GM10248 (cell line): ENCODE measurements around the gene SPIC.

Source experiments
- CTCF ChIA-PET: fragments of 300-600 bp; sonication (Branson Sonifier 250); formaldehyde crosslinking; extraction: SDS; loops from one replicate; lab custom pipeline; 2021; ENCODE audit warnings: antibody characterized with exemption; lab: Yijun Ruan, JAX
- POLR2A ChIA-PET: fragments of 350-650 bp; sonication (Branson Sonifier 250); formaldehyde crosslinking; extraction: SDS; loops from one replicate; lab custom pipeline; 2020; ENCODE audit warnings: antibody characterized with exemption; lab: Yijun Ruan, JAX
- DNase-seq: peaks from one replicate; pipeline ENCODE4 v3.0.0; 2012; ENCODE audit errors: extremely low spot score
- CTCF ChIP-seq: IDR thresholded peaks from 2 replicates; pipeline ENCODE4 v1.5.1; 2012; ENCODE audit warnings: mild to moderate bottlenecking, low read depth; ENCODE audit errors: extremely low read depth, missing control alignments, control extremely low read depth

SPIC gene

GRCh38 chr12:101485021-101485420 is 9.9 kb downstream of the SPIC start:
- TF ChIP-seq CTCF = no peak
- no peak for DNase-seq
- ChIA-PET CTCF (interaction anchor here (1.9 to 2.1 kb wide), 2 partner anchors 11 to 14 kb away, joined by 5 to 7 read pairs; no protein-coding TSS in a partner anchor), POLR2A (no interaction called here)

DNA sequence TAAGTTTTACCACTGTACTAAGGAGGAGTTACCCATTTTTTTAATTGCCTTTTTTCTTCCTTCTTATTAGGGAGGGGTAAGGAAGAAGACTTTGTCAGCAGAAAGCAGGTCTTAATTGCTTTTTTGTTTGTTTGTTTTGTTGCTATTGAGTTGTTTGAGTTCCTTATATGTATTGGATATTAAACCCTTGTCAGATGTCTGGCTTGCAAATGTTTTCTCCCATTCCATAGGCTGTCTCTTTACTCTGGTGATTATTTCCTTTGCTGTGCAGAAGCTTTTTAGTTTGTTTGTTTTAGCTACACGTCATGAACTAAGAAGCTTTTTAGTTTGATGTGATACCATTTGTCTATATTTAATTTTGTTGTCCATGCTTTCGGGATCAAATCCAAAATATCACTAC is 13.3 kb downstream of the SPIC start:
- no peak for TF ChIP-seq CTCF
- CTCF ChIA-PET = no interaction called here
- no peak for DNase-seq
- POLR2A ChIA-PET = no interaction called here

DNA sequence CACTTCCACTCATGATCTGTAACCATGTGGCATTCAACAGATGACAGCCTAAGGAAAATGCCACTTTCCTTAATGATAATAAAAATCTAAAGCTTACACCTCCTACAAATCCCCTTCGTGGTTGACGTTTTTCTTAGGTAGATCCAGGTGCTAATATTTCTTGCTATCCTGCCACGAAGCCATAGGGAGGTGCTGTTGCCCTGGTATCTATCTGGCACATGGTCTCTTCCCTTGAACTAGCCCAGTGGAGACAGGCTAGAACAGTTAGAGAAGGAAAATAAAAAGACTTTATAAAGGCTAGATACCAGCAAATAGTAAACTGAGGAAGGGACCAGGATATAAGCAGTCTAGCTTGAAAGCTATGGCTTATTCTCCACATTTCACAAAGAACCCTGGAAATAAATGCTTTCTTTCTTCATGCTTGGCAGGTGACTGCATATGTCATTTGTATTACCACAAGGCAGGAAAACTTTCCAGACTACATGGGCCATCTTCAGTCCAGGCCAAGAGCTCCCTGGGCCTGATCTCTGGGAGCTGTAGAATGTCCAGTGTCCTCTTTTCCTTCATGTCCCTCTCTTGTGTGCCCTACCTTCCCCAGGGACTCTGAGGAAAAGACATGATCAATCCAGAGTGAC is 15.3 kb downstream of the SPIC start:
- CTCF ChIA-PET = interaction anchor here (0.6 to 1.4 kb wide), 4 partner anchors 19 to 270 kb away, joined by 3 to 6 read pairs (median 4); no protein-coding TSS in a partner anchor
- POLR2A ChIA-PET = no interaction called here
- DNase-seq = peak; percentile 34
- TF ChIP-seq CTCF = peak; percentile 55

GRCh38 chr12:101491329-101491728 is 16.2 kb downstream of the SPIC start:
- DNase-seq = no peak
- no peak for TF ChIP-seq CTCF
- CTCF ChIA-PET = no interaction called here
- POLR2A ChIA-PET = no interaction called here

- DNase-seq = no peak
- POLR2A ChIA-PET = no interaction called here
- CTCF ChIA-PET = no interaction called here
- TF ChIP-seq CTCF = no peak
Measured at GRCh38 chr12:101493556-101493955, 18.4 kb downstream of the SPIC start.

GRCh38 chr12:101498252-101498651 is 23.1 kb downstream of the SPIC start:
- no peak for TF ChIP-seq CTCF
- ChIA-PET POLR2A (no interaction called here), CTCF (no interaction called here)
- DNase-seq = no peak

DNA sequence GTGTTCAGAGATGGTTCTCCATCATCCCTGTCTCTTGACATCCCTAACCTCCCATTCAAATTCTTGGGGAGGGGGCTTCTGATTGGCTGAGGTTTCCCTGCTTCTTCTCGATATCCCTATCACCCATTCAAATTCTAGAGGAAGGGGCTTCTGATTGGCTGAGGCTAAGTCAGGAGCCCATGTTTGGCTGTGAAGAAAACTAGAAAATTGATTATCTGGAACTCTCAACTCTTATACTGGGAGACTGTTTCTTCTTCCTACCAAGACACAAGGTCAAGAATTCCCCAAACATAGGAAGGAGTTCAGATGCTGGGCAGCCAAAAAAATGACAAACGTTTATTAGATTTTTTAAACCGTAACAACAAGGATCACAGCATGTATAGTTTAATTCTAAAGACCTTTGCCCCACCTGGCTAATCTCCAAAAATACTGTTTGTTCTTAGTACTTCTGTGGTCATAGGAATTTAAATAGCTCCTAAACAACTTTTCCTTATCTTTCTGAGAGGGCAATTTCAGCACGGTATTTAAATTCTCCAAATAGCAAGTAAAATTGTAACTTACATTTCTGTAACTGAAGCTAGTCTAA is 26.4 kb downstream of the SPIC start:
- no peak for TF ChIP-seq CTCF
- no peak for DNase-seq
- ChIA-PET CTCF (no interaction called here), POLR2A (no interaction called here)
